Measurements from ENCODE around the gene H2BK1.

- no peak for TF ChIP-seq CTCF (IDR thresholded peaks at IDR 0.05)
- no peak for TF ChIP-seq POLR2A (IDR thresholded peaks at IDR 0.05)
These were observed 30.2 kb upstream of the H2BK1 start for GRCh38 chr7:151240536-151240935.

All from lower leg skin (tissue), 3 donors.